PC-9 (cell line): ENCODE measurements around the gene SUN1. TPM values are rescaled to one million over a fixed set of nuclear protein-coding genes. Genes with fewer than 3 reads are reported as not detected.
A peak's percentile ranks its signal among the peaks of the same experiment; 100 is the strongest.

Experiments used
- BruUV-seq: library from RNA; stranded (reverse); fragments of 400-500 nt; replicated peaks from 2 replicates; lab custom pipeline; 2021; lab: Mats Ljungman, UMichigan
- CTCF ChIA-PET: fragments of 300-600 bp; sonication (Branson Sonifier 250); formaldehyde crosslinking; loops from one replicate; lab custom pipeline; 2022; ENCODE audit warnings: antibody characterized with exemption; lab: Charles Lee
- POLR2A ChIA-PET: fragments of 300-600 bp; sonication (Branson Sonifier 250); formaldehyde crosslinking; loops from one replicate; lab custom pipeline; 2022; ENCODE audit warnings: antibody characterized with exemption; ENCODE audit not compliant: unreplicated experiment; lab: Charles Lee
- DNase-seq, 2 experiments: peaks; one replicate each; pipeline versions ENCODE4 v3.0.0 to v3.0.0-alpha.2; 2015 to 2022; ENCODE audit warnings: mixed read lengths in 1 of 2
- H2AFZ ChIP-seq: fragments of 200-600 bp; sonication (generic); 2 replicates; pipeline ENCODE4 v1.8.1; 2017; ENCODE audit warnings: antibody characterized with exemption
- H3F3A ChIP-seq: fragments of 200-600 bp; sonication (generic); 2 replicates; pipeline ENCODE4 v1.8.1; 2017; ENCODE audit warnings: antibody characterized with exemption, mild to moderate bottlenecking, low read depth; ENCODE audit not compliant: insufficient read depth
- H3K27ac ChIP-seq: fragments of 200-600 bp; sonication (generic); 2 replicates; pipeline ENCODE4 v1.6.1; 2016; ENCODE audit warnings: mixed run types
- H3K27me3 ChIP-seq: fragments of 200-600 bp; sonication (generic); 2 replicates; pipeline ENCODE4 v1.6.1; 2016; ENCODE audit warnings: low read depth, mixed run types; ENCODE audit not compliant: insufficient read depth
- H3K36me3 ChIP-seq: fragments of 200-600 bp; sonication (generic); 2 replicates; pipeline ENCODE4 v1.6.1; 2016; ENCODE audit warnings: low read depth, mixed run types
- H3K4me1 ChIP-seq: fragments of 200-600 bp; sonication (generic); replicated peaks from 2 replicates; pipeline ENCODE4 v1.6.1; 2016; ENCODE audit warnings: mixed run types; ENCODE audit not compliant: insufficient read depth
- H3K4me2 ChIP-seq: fragments of 200-600 bp; sonication (generic); 2 replicates; pipeline ENCODE4 v1.6.1; 2017; ENCODE audit warnings: mixed run types
- H3K4me3 ChIP-seq: fragments of 200-600 bp; sonication (generic); 2 replicates; pipeline ENCODE4 v1.6.1; 2016; ENCODE audit warnings: mixed run types
- H3K79me2 ChIP-seq: fragments of 200-600 bp; sonication (generic); 2 replicates; pipeline ENCODE4 v1.6.1; 2017; ENCODE audit warnings: low read depth, mixed run types
- H3K9me2 ChIP-seq: fragments of 200-600 bp; sonication (generic); 2 replicates; pipeline ENCODE4 v1.8.1; 2017; ENCODE audit warnings: mild to moderate bottlenecking; ENCODE audit not compliant: insufficient read depth
- H3K9me3 ChIP-seq: fragments of 200-600 bp; sonication (generic); 2 replicates; pipeline ENCODE4 v1.8.1; 2016; ENCODE audit warnings: low read depth; ENCODE audit not compliant: insufficient read depth
- H4K20me1 ChIP-seq: fragments of 200-600 bp; sonication (generic); 2 replicates; pipeline ENCODE4 v1.8.1; 2017; ENCODE audit not compliant: insufficient read depth
- CTCF ChIP-seq: fragments of 200-600 bp; sonication (generic); conservative IDR thresholded peaks from 2 replicates; pipeline ENCODE4 v1.6.1; 2017; ENCODE audit warnings: mixed run types, antibody characterized with exemption, mild to moderate bottlenecking, moderate library complexity
- EZH2 ChIP-seq: fragments of 200-600 bp; sonication (generic); IDR thresholded peaks from 2 replicates; pipeline ENCODE4 v1.8.0; 2017; ENCODE audit warnings: antibody characterized with exemption, low read depth
- intact Hi-C: fragments of 100-400 bp; cut with micrococcal nuclease; formaldehyde crosslinking; loops from one replicate; pipeline ENCODE4 v1.10.0; 2022; ENCODE audit not compliant: unreplicated experiment
- total RNA-seq: library from RNA; stranded (reverse); gene quantifications from 2 replicates; pipeline ENCODE4 v1.2.3, GENCODE V29; 2021

The SUN1 gene
- total RNA-seq, 1 experiment from 2014 or later = 245 TPM

- Histone ChIP-seq H2AFZ (no peak overlapping the region), H3K4me3 (no peak overlapping the region), H3F3A (no peaks in the 10 kb centered on the region), H3K9me2 (no peaks in the 10 kb centered on the region), H3K27me3 (no peaks in the 10 kb centered on the region), H3K4me1 (no peaks in the 10 kb centered on the region), H3K27ac (no peak overlapping the region), H3K4me2 (no peak overlapping the region), H3K9me3 (no peaks in the 10 kb centered on the region), H3K36me3 (no peaks in the 10 kb centered on the region), H4K20me1 (no peaks in the 10 kb centered on the region), H3K79me2 (no peaks in the 10 kb centered on the region)
- BruUV-seq = no TSS peak
- intact Hi-C loops = no loop called here
- DNase-seq = peak in 1 of 2 experiments; percentile 0
- POLR2A ChIA-PET = interaction anchor here (0.6 kb wide), 1 partner anchor 30 kb away, joined by 28 read pairs; no protein-coding TSS in a partner anchor
- CTCF ChIA-PET = no interaction called here
- TF ChIP-seq CTCF = no peak
Measured at GRCh38 chr7:919924-920341, 87.7 kb downstream of the SUN1 start.

DNA sequence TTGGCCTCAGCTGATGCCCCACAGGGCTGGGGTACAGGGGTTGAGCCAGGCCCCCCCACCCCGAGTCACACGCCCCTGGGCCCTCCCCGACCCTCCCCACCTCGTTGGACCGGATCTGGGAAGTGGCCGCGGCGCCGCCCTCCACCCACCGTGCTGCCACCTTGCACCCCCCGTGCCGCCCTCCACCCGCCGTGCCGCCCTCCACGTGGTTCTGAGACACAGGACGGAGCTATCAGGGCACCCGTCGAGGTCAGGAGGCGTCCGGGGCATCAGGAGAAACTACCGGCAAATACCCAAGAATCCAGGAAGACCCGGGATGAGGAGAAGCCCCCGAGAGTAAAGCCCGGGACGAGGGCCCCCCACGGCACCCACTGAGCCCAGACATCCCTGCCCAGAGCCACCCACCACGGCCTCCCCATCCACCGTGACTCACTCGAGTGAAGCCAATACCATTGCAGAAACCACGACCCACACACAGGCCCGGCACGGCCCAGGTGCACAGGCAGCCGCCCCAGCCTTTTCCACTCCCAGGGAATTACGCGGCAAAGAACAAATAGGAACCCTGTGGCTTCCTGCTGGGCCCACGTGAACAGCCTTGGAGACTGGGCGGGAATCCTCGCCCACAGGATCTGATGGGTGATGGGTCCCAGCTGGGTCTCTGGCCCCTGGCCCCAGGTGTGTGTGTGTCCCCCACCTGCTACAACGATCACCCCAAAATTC is 88.2 kb downstream of the SUN1 start:
- no TSS peak for BruUV-seq

GRCh38 chr7:921071-921461 is 88.8 kb downstream of the SUN1 start:
- Histone ChIP-seq H3K4me1 (no peaks in the 10 kb centered on the region), H3K79me2 (no peaks in the 10 kb centered on the region), H3K36me3 (no peaks in the 10 kb centered on the region), H3K27me3 (no peaks in the 10 kb centered on the region), H3K27ac (no peak overlapping the region), H3K9me2 (no peaks in the 10 kb centered on the region), H3F3A (no peaks in the 10 kb centered on the region), H3K4me3 (no peak overlapping the region), H3K4me2 (no peak overlapping the region), H2AFZ (no peak overlapping the region), H4K20me1 (no peaks in the 10 kb centered on the region), H3K9me3 (no peaks in the 10 kb centered on the region)
- ChIA-PET CTCF (no interaction called here), POLR2A (no interaction called here)
- intact Hi-C loops = no loop called here
- no peak for DNase-seq
- TF ChIP-seq EZH2 = no peak
- no peak for TF ChIP-seq CTCF
- no TSS peak for BruUV-seq

More for the DNA sequence above, 88.2 kb downstream of the SUN1 start:
- H3K36me3 ChIP-seq = no peaks in the 10 kb centered on the region
- no peaks in the 10 kb centered on the region for H3K9me3 ChIP-seq
- no peaks in the 10 kb centered on the region for H3F3A ChIP-seq
- DNase-seq = peak in 1 of 2 experiments; percentile 3
- H3K4me1 ChIP-seq = no peaks in the 10 kb centered on the region
- no peaks in the 10 kb centered on the region for H3K27me3 ChIP-seq
- H4K20me1 ChIP-seq = no peaks in the 10 kb centered on the region
- H3K9me2 ChIP-seq = no peaks in the 10 kb centered on the region
- H3K79me2 ChIP-seq = no peaks in the 10 kb centered on the region
- H3K27ac ChIP-seq = no peak overlapping the region
- H3K4me3 ChIP-seq = no peak overlapping the region
- TF ChIP-seq EZH2 (no peak), CTCF (no peak)
- no peak overlapping the region for H3K4me2 ChIP-seq
- ChIA-PET POLR2A (interaction anchor here (0.6 kb wide), 1 partner anchor 30 kb away, joined by 28 read pairs; no protein-coding TSS in a partner anchor), CTCF (no interaction called here)
- no peak overlapping the region for H2AFZ ChIP-seq
- intact Hi-C loops = no loop called here
